GM23338 (cell line): ENCODE measurements around the gene COL4A2. TPM values are rescaled to one million over a fixed set of nuclear protein-coding genes. Genes with fewer than 3 reads are reported as not detected.

Source experiments
- ATAC-seq: fragments of 200-7000 bp; cut with Tn5 transposase; 3 replicates; pipeline ENCODE4 v1.9.1; 2020
- DNase-seq: peaks from one replicate; pipeline ENCODE4 v3.0.0-alpha.2; 2015; ENCODE audit warnings: low spot score
- H2AFZ ChIP-seq: fragments of 200-600 bp; sonication (generic); 2 replicates; pipeline ENCODE4 v1.8.0; 2016; ENCODE audit warnings: antibody characterized with exemption, mild to moderate bottlenecking, moderate library complexity
- H3F3A ChIP-seq: fragments of 200-600 bp; sonication (generic); replicated peaks from 2 replicates; pipeline ENCODE4 v1.8.0; 2017; ENCODE audit warnings: antibody characterized with exemption, mixed run types, low read depth
- H3K27ac ChIP-seq: fragments of 200-600 bp; sonication (generic); 2 replicates; pipeline ENCODE4 v1.6.1; 2016; ENCODE audit warnings: low read depth
- H3K27me3 ChIP-seq: fragments of 200-600 bp; sonication (generic); 2 replicates; pipeline ENCODE4 v1.8.0; 2016; ENCODE audit warnings: mild to moderate bottlenecking, mixed run types, moderate library complexity; ENCODE audit not compliant: insufficient read depth
- H3K36me3 ChIP-seq: fragments of 200-600 bp; sonication (generic); 2 replicates; pipeline ENCODE4 v1.8.0; 2016; ENCODE audit warnings: mild to moderate bottlenecking; ENCODE audit not compliant: insufficient read depth
- H3K4me1 ChIP-seq: fragments of 200-600 bp; sonication (generic); 2 replicates; pipeline ENCODE4 v1.8.0; 2016; ENCODE audit warnings: mild to moderate bottlenecking, moderate library complexity; ENCODE audit not compliant: insufficient read depth
- H3K4me2 ChIP-seq: fragments of 200-600 bp; sonication (generic); 2 replicates; pipeline ENCODE4 v1.7.1; 2017; ENCODE audit warnings: mixed run types
- H3K4me3 ChIP-seq: fragments of 200-600 bp; sonication (generic); 2 replicates; pipeline ENCODE4 v1.6.1; 2016; ENCODE audit warnings: mixed run types
- H3K79me2 ChIP-seq: fragments of 200-600 bp; sonication (generic); replicated peaks from 2 replicates; pipeline ENCODE4 v1.8.0; 2017; ENCODE audit warnings: mild to moderate bottlenecking; ENCODE audit not compliant: insufficient read depth
- H3K9me2 ChIP-seq: fragments of 200-600 bp; sonication (generic); 2 replicates; pipeline ENCODE4 v1.8.0; 2017; ENCODE audit not compliant: insufficient read depth
- H4K20me1 ChIP-seq: fragments of 200-600 bp; sonication (generic); replicated peaks from 2 replicates; pipeline ENCODE4 v1.8.0; 2017; ENCODE audit warnings: mild to moderate bottlenecking; ENCODE audit not compliant: insufficient read depth
- H3K27ac Mint-ChIP-seq: 2 replicates; pipeline ENCODE4 v1.8.0; 2020; ENCODE audit warnings: inconsistent platforms, mild to moderate bottlenecking, moderate library complexity, mixed read lengths
- H3K27me3 Mint-ChIP-seq: 3 replicates; pipeline ENCODE4 v1.8.0; 2022; ENCODE audit warnings: low read depth, mild to moderate bottlenecking, moderate library complexity, mixed read lengths, inconsistent platforms; ENCODE audit not compliant: insufficient read depth, poor library complexity
- H3K36me3 Mint-ChIP-seq: 3 replicates; pipeline ENCODE4 v1.8.0; 2021; ENCODE audit warnings: low read depth, mild to moderate bottlenecking, inconsistent platforms, moderate library complexity, mixed read lengths
- H3K4me1 Mint-ChIP-seq: 3 replicates; pipeline ENCODE4 v1.8.0; 2020; ENCODE audit warnings: mild to moderate bottlenecking, inconsistent platforms, mixed read lengths
- H3K4me3 Mint-ChIP-seq: 3 replicates; pipeline ENCODE4 v1.8.0; 2021; ENCODE audit warnings: moderate library complexity, mild to moderate bottlenecking, inconsistent platforms, mixed read lengths
- H3K9me3 Mint-ChIP-seq: 3 replicates; pipeline ENCODE4 v1.8.0; 2020; ENCODE audit warnings: moderate library complexity, mild to moderate bottlenecking, inconsistent platforms, mixed read lengths
- CREB1 ChIP-seq: fragments of 250-450 bp; sonication (Bioruptor Pico); IDR thresholded peaks from 2 replicates; pipeline ENCODE4 v1.5.0; 2020; ENCODE audit warnings: low read depth, mild to moderate bottlenecking, moderate library complexity
- ETS1 ChIP-seq: IDR thresholded peaks from 2 replicates; pipeline ENCODE4 v1.6.1; 2016; ENCODE audit warnings: antibody characterized with exemption
- EZH2 ChIP-seq: fragments of 200-600 bp; sonication (generic); IDR thresholded peaks from one replicate; pipeline ENCODE4 v1.8.0; 2017; ENCODE audit warnings: antibody characterized with exemption, mild to moderate bottlenecking, low read depth; ENCODE audit not compliant: unreplicated experiment
- EZH2phosphoT487 ChIP-seq: fragments of 200-600 bp; sonication (generic); IDR thresholded peaks from one replicate; pipeline ENCODE4 v1.8.1; 2018; ENCODE audit warnings: antibody characterized with exemption; ENCODE audit not compliant: unreplicated experiment
- JUNB ChIP-seq: IDR thresholded peaks from one replicate; pipeline ENCODE4 v1.6.1; 2016; ENCODE audit warnings: antibody characterized with exemption; ENCODE audit not compliant: unreplicated experiment
- POLR2AphosphoS5 ChIP-seq: IDR thresholded peaks from 2 replicates; pipeline ENCODE4 v1.6.1; 2016; ENCODE audit warnings: antibody characterized with exemption, low read depth
- STAT1 ChIP-seq: IDR thresholded peaks from one replicate; pipeline ENCODE4 v1.6.1; 2016; ENCODE audit warnings: antibody characterized with exemption; ENCODE audit not compliant: unreplicated experiment
- ZNF114 ChIP-seq: fragments of 250-450 bp; sonication (Bioruptor Pico); IDR thresholded peaks from 2 replicates; pipeline ENCODE4 v1.5.0; 2020; ENCODE audit warnings: mild to moderate bottlenecking, moderate library complexity
- ZNF331 ChIP-seq: fragments of 250-450 bp; sonication (Bioruptor Pico); IDR thresholded peaks from 2 replicates; pipeline ENCODE4 v1.5.0; 2020; ENCODE audit warnings: low read depth, mild to moderate bottlenecking, moderate library complexity
- polyA plus RNA-seq: library from polyadenylated mRNA; unstranded; fragments of >200 nt; fragmentation: Nextera tagmentation; extraction: Ambion mirVana; gene quantifications from 2 replicates; pipeline ENCODE4 v1.2.1, GENCODE V29; 2016
- total RNA-seq: library from RNA; depleted of rRNA; stranded (reverse); fragments of >200 nt; shearing (Covaris generic); gene quantifications from 2 replicates; pipeline ENCODE4 v1.2.3, GENCODE V29; 2014
- TF ChIP-seq, protein P1 (sequence below): IDR thresholded peaks from one replicate; pipeline ENCODE4 v1.6.1; 2018; ENCODE audit warnings: antibody characterized with exemption; ENCODE audit not compliant: unreplicated experiment

Gene COL4A2
- total and polyA plus RNA-seq, 2 experiments from 2014 or later, result 37.4 to 131 TPM

- H3K36me3 Mint-ChIP-seq, result no peaks in the 10 kb centered on the region; the same call in 2 of the 3 replicates
Measured at GRCh38 chr13:110400786-110401533, 93.9 kb downstream of the COL4A2 start.

DNA sequence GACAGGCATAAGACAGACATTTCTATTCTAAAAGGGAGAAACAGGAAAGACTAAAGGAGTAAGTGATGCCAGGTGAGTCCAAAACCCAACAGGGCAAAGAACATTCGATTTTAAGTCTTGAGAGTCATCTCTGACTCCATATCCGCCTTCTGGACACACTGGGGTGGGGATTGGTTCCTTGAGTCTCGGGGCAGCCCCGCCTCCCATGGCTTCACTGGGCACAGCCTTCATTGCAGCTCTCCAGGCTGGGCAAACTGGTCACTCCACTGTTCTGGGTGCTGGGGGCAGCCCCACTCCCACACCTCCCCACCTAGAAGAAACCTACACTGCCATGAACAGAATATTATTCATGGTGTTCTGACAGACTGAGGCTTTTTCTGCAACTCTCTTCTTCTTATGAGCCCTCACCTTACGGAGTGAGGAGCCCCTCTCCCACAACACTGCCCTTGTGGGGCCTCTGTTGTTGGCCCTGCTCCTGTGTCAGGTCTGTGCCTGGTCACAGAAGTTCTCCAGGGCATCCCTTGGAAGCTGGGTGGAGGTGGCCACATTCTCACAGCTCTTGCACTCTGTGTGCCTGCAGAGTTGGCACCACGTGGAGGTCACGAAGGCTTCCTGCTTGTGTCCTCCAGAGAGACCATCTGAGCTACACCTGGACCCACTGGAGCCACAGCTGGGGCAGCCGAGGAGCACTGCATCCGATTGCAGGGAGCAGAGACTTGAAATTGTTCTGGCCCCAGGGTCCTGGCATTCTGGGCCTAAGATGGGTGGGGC is 95.4 kb downstream of the COL4A2 start:
- peaks cover 16% of the 10 kb centered on the region for H3K4me1 Mint-ChIP-seq
- Histone ChIP-seq H3K9me2 (no peaks in the 10 kb centered on the region), H3F3A (no peaks in the 10 kb centered on the region), H3K27ac (no peak overlapping the region), H3K27me3 (no peaks in the 10 kb centered on the region), H3K4me3 (no peak overlapping the region), H4K20me1 (no peaks in the 10 kb centered on the region; the same call in 1 of the 2 replicates), H3K36me3 (no peaks in the 10 kb centered on the region; the same call in 1 of the 2 replicates), H2AFZ (no peak overlapping the region), H3K4me2 (no peak overlapping the region), H3K79me2 (no peaks in the 10 kb centered on the region; the same call in 1 of the 2 replicates), H3K4me1 (peaks cover 5% of the 10 kb centered on the region; the same call in 1 of the 2 replicates)
- DNase-seq (no peak), ATAC-seq (no peak)
- no peaks in the 10 kb centered on the region; the same call in 2 of the 3 replicates for H3K9me3 Mint-ChIP-seq
- H3K27me3 Mint-ChIP-seq, result peaks cover 7% of the 10 kb centered on the region
- H3K27ac Mint-ChIP-seq, result no peak overlapping the region
- H3K4me3 Mint-ChIP-seq, result no peak overlapping the region
- H3K36me3 Mint-ChIP-seq, result peaks cover 6% of the 10 kb centered on the region
- TF ChIP-seq ZNF114 (CRISPR knock-in tag), result no peak
- no peak for TF ChIP-seq ZNF331 (CRISPR knock-in tag)
- no peak for TF ChIP-seq EZH2phosphoT487
- no peak for TF ChIP-seq JUNB
- TF ChIP-seq EZH2, result no peak
- TF ChIP-seq, protein P1, sequence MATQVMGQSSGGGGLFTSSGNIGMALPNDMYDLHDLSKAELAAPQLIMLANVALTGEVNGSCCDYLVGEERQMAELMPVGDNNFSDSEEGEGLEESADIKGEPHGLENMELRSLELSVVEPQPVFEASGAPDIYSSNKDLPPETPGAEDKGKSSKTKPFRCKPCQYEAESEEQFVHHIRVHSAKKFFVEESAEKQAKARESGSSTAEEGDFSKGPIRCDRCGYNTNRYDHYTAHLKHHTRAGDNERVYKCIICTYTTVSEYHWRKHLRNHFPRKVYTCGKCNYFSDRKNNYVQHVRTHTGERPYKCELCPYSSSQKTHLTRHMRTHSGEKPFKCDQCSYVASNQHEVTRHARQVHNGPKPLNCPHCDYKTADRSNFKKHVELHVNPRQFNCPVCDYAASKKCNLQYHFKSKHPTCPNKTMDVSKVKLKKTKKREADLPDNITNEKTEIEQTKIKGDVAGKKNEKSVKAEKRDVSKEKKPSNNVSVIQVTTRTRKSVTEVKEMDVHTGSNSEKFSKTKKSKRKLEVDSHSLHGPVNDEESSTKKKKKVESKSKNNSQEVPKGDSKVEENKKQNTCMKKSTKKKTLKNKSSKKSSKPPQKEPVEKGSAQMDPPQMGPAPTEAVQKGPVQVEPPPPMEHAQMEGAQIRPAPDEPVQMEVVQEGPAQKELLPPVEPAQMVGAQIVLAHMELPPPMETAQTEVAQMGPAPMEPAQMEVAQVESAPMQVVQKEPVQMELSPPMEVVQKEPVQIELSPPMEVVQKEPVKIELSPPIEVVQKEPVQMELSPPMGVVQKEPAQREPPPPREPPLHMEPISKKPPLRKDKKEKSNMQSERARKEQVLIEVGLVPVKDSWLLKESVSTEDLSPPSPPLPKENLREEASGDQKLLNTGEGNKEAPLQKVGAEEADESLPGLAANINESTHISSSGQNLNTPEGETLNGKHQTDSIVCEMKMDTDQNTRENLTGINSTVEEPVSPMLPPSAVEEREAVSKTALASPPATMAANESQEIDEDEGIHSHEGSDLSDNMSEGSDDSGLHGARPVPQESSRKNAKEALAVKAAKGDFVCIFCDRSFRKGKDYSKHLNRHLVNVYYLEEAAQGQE, result no peak
- TF ChIP-seq CREB1 (CRISPR knock-in tag), result no peak
- no peak for TF ChIP-seq STAT1
- no peak for TF ChIP-seq ETS1
- TF ChIP-seq POLR2AphosphoS5, result no peak

More at GRCh38 chr13:110400786-110401533, 93.9 kb downstream of the COL4A2 start:
- DNase-seq (no peak), ATAC-seq (no peak)
- Histone ChIP-seq H3K36me3 (no peaks in the 10 kb centered on the region; the same call in 1 of the 2 replicates), H3K9me2 (no peaks in the 10 kb centered on the region), H3K4me1 (no peaks in the 10 kb centered on the region), H3K27me3 (no peaks in the 10 kb centered on the region), H2AFZ (no peak overlapping the region), H4K20me1 (no peaks in the 10 kb centered on the region; the same call in 1 of the 2 replicates), H3K79me2 (no peaks in the 10 kb centered on the region; the same call in 1 of the 2 replicates), H3K4me2 (no peak overlapping the region), H3F3A (no peaks in the 10 kb centered on the region), H3K4me3 (no peak overlapping the region), H3K27ac (no peak overlapping the region)
- H3K4me1 Mint-ChIP-seq, result peaks cover 4% of the 10 kb centered on the region
- no peak overlapping the region for H3K27ac Mint-ChIP-seq
- TF ChIP-seq ZNF331 (CRISPR knock-in tag) (no peak), JUNB (no peak), EZH2phosphoT487 (no peak), POLR2AphosphoS5 (no peak)
- no peaks in the 10 kb centered on the region for H3K9me3 Mint-ChIP-seq
- H3K4me3 Mint-ChIP-seq, result no peak overlapping the region
- H3K27me3 Mint-ChIP-seq, result peaks cover 1% of the 10 kb centered on the region
